ENCODE results near the gene E4F1. TPM values are rescaled to one million over a fixed set of nuclear protein-coding genes. Genes with fewer than 3 reads are reported as not detected.

The E4F1 gene
- 30.5 and 33.8 TPM in 2 replicates for total RNA-seq

- intact Hi-C loops (cut with micrococcal nuclease): loop anchor here (1.0 to 5.0 kb wide), 11 partner anchors 8 to 553 kb away; partner anchors contain the start of genes ATP6V0C, CCNF, CEMP1 and ECI1
Observed at GRCh38 chr16:2223221-2223941, at the start of gene E4F1. TSS of gene E4F1 (plus strand) at chr16:2223591. CDS start at chr16:2223614, 23 bp downstream.

GRCh38 chr16:2173916-2174315 is 49.5 kb upstream of the E4F1 start:
- intact Hi-C loops (cut with micrococcal nuclease): no loop called here

GRCh38 chr16:2174396-2175131 is 48.8 kb upstream of the E4F1 start:
- intact Hi-C loops (cut with micrococcal nuclease): no loop called here

GRCh38 chr16:2175454-2175853 is 47.9 kb upstream of the E4F1 start:
- intact Hi-C loops (cut with micrococcal nuclease): no loop called here

- intact Hi-C loops (cut with micrococcal nuclease): no loop called here
Observed at GRCh38 chr16:2176047-2176446, 47.3 kb upstream of the E4F1 start.

GRCh38 chr16:2177101-2177500 is 46.3 kb upstream of the E4F1 start:
- intact Hi-C loops (cut with micrococcal nuclease): no loop called here

- intact Hi-C loops (cut with micrococcal nuclease): no loop called here
Observed at GRCh38 chr16:2177561-2177960, 45.8 kb upstream of the E4F1 start.

- intact Hi-C loops (cut with micrococcal nuclease): no loop called here
Observed at GRCh38 chr16:2178321-2179106, 44.9 kb upstream of the E4F1 start.

GRCh38 chr16:2179107-2179501 is 44.3 kb upstream of the E4F1 start:
- intact Hi-C loops (cut with micrococcal nuclease): no loop called here

- intact Hi-C loops (cut with micrococcal nuclease): no loop called here
Observed at GRCh38 chr16:2179576-2179975, 43.8 kb upstream of the E4F1 start.

GRCh38 chr16:2180461-2180860 is 42.9 kb upstream of the E4F1 start:
- intact Hi-C loops (cut with micrococcal nuclease): no loop called here

GRCh38 chr16:2180962-2181923 is 42.1 kb upstream of the E4F1 start:
- intact Hi-C loops (cut with micrococcal nuclease): no loop called here

GRCh38 chr16:2181952-2182351 is 41.4 kb upstream of the E4F1 start:
- intact Hi-C loops (cut with micrococcal nuclease): no loop called here

GRCh38 chr16:2183671-2184070 is 39.7 kb upstream of the E4F1 start:
- intact Hi-C loops (cut with micrococcal nuclease): no loop called here

- intact Hi-C loops (cut with micrococcal nuclease): no loop called here
Observed at GRCh38 chr16:2184346-2184745, 39.0 kb upstream of the E4F1 start.

GRCh38 chr16:2184962-2185361 is 38.4 kb upstream of the E4F1 start:
- intact Hi-C loops (cut with micrococcal nuclease): no loop called here

GRCh38 chr16:2186064-2186463 is 37.3 kb upstream of the E4F1 start:
- intact Hi-C loops (cut with micrococcal nuclease): no loop called here

GRCh38 chr16:2186505-2186904 is 36.9 kb upstream of the E4F1 start:
- intact Hi-C loops (cut with micrococcal nuclease): no loop called here

- intact Hi-C loops (cut with micrococcal nuclease): no loop called here
Observed at GRCh38 chr16:2187212-2187611, 36.2 kb upstream of the E4F1 start.

GRCh38 chr16:2188395-2188794 is 35.0 kb upstream of the E4F1 start:
- intact Hi-C loops (cut with micrococcal nuclease): no loop called here

Data from T-helper 1 cell treated with Interleukin-12 subunit alpha and Interleukin-12 subunit beta and Interleukin-4 antibody, amounts not matched to agents 30 ng/mL and 1 ng/mL, for 36 hours (primary cell).